Activated CD4-positive, alpha-beta T cell treated with anti-CD3 and anti-CD28 coated beads for 36 hours (primary cell): ENCODE data around the gene GMNN. TPM values are rescaled to one million over a fixed set of nuclear protein-coding genes. Genes with fewer than 3 reads are reported as not detected.
A peak's percentile ranks its signal among the peaks of the same experiment; 100 is the strongest.
"Not testable (repeated sequence)": the region's sequence is repeated elsewhere in the genome, so short reads cannot be mapped to it uniquely, and the experiment has no call there.

Source experiments
- ATAC-seq: fragments of 200-7000 bp; cut with Tn5 transposase; one replicate; pipeline ENCODE4 v1.10.0; 2021; ENCODE audit warnings: mild to moderate bottlenecking, moderate library complexity
- CTCF ChIA-PET: fragments of 350-600 bp; sonication (Branson Sonifier 250); formaldehyde crosslinking; loops from one replicate; lab custom pipeline; 2021; ENCODE audit warnings: antibody characterized with exemption; lab: Charles Lee
- POLR2A ChIA-PET: fragments of 350-600 bp; sonication (Branson Sonifier 250); formaldehyde crosslinking; loops from one replicate; lab custom pipeline; 2021; ENCODE audit warnings: antibody characterized with exemption, inconsistent platforms; lab: Charles Lee
- DNase-seq: peaks from one replicate; pipeline ENCODE4 v3.0.0-alpha.2; 2020
- H3K27ac Mint-ChIP-seq: one replicate; pipeline ENCODE4 v1.8.0; 2021; ENCODE audit warnings: mixed read lengths
- H3K27me3 Mint-ChIP-seq: one replicate; pipeline ENCODE4 v1.8.0; 2021; ENCODE audit warnings: mixed read lengths
- H3K36me3 Mint-ChIP-seq: one replicate; pipeline ENCODE4 v1.8.0; 2021; ENCODE audit warnings: low read depth, mixed read lengths
- H3K4me1 Mint-ChIP-seq: one replicate; pipeline ENCODE4 v1.8.0; 2021; ENCODE audit warnings: mixed read lengths
- H3K4me3 Mint-ChIP-seq: one replicate; pipeline ENCODE4 v1.8.0; 2021; ENCODE audit warnings: mild to moderate bottlenecking, moderate library complexity, mixed read lengths
- H3K9me3 Mint-ChIP-seq: one replicate; pipeline ENCODE4 v1.8.0; 2021; ENCODE audit warnings: low read depth, mixed read lengths
- intact Hi-C, 2 experiments: fragments of 100-400 bp; cut with DNase I in 1 of 2; cut with micrococcal nuclease in 1 of 2; formaldehyde crosslinking; loops; one replicate each; pipeline versions ENCODE4 v1.14.2 to v1.15.1; 2022 to 2024; cut with DNase I, micrococcal nuclease
- total RNA-seq, 2 experiments: library from RNA; stranded (reverse); gene quantifications; one replicate each; pipeline ENCODE4 v1.2.3, GENCODE V29; 2021

GMNN gene
- total RNA-seq, 2 experiments from 2014 or later, result 74.0 to 76.1 TPM

DNA sequence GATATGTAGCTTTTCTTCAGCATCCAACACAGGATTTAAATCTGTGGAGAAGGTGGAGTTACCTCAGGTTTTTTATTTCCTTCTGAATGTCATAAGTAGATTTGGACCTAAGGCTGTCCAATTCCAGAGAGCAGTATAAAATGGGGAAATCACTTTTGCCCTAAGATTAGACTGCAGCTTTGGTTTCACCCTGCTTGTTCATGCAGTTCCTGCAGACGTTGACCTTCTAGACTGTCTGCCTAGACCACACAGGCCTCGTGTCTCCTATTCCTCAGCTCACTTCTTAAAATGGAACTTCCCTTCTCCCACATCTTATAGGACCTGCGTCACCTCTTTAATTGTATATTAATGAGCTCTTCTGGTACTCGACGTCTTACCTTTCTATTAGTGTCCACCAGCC is 29.8 kb upstream of the GMNN start:
- Mint-ChIP-seq H3K36me3 (no peaks in the 10 kb centered on the region), H3K27me3 (peaks cover 3% of the 10 kb centered on the region), H3K4me1 (peaks cover 28% of the 10 kb centered on the region), H3K4me3 (no peak overlapping the region), H3K9me3 (no peaks in the 10 kb centered on the region), H3K27ac (peak overlapping the region; percentile 2)
- intact Hi-C loops, result no loop called here
- ATAC-seq (no peak), DNase-seq (no peak)
- POLR2A ChIA-PET, result no interaction called here
- CTCF ChIA-PET, result interaction anchor here (0.7 to 0.8 kb wide), 3 partner anchors 10 to 461 kb away, joined by 3 to 4 read pairs (median 3); no protein-coding TSS in a partner anchor

- Mint-ChIP-seq H3K27me3 (peaks cover 5% of the 10 kb centered on the region), H3K4me1 (peaks cover 7% of the 10 kb centered on the region), H3K9me3 (peaks cover 3% of the 10 kb centered on the region), H3K36me3 (no peaks in the 10 kb centered on the region), H3K4me3 (no peak overlapping the region), H3K27ac (no peak overlapping the region)
- no peak for ATAC-seq
- DNase-seq, result no peak
- intact Hi-C loops, result no loop called here
- ChIA-PET CTCF (interaction anchor here (0.6 to 0.9 kb wide), 2 partner anchors 11 to 22 kb away, joined by 3 read pairs; no protein-coding TSS in a partner anchor), POLR2A (no interaction called here)
Measured at GRCh38 chr6:24749297-24749696, 25.4 kb upstream of the GMNN start.

- H3K9me3 Mint-ChIP-seq, H3K4me1 Mint-ChIP-seq, CTCF ChIA-PET, H3K27ac Mint-ChIP-seq, H3K4me3 Mint-ChIP-seq, H3K27me3 Mint-ChIP-seq, POLR2A ChIA-PET, DNase-seq, ATAC-seq, intact Hi-C loops, H3K36me3 Mint-ChIP-seq: not testable (repeated sequence)
Measured at GRCh38 chr6:24750878-24751277, 23.9 kb upstream of the GMNN start.

- intact Hi-C loops, result no loop called here
- CTCF ChIA-PET, result interaction anchor here (1.2 to 1.8 kb wide), 2 partner anchors 9 to 13 kb away, joined by 4 to 7 read pairs; no protein-coding TSS in a partner anchor
- H3K4me1 Mint-ChIP-seq, result peaks cover 2% of the 10 kb centered on the region
- H3K27me3 Mint-ChIP-seq, result peaks cover 5% of the 10 kb centered on the region
- H3K9me3 Mint-ChIP-seq, result peaks cover 4% of the 10 kb centered on the region
- no peaks in the 10 kb centered on the region for H3K36me3 Mint-ChIP-seq
- DNase-seq (no peak), ATAC-seq (no peak)
- POLR2A ChIA-PET, result no interaction called here
- H3K27ac Mint-ChIP-seq, result no peak overlapping the region
- H3K4me3 Mint-ChIP-seq, result no peak overlapping the region
Measured at GRCh38 chr6:24752503-24752902, 22.2 kb upstream of the GMNN start.

DNA sequence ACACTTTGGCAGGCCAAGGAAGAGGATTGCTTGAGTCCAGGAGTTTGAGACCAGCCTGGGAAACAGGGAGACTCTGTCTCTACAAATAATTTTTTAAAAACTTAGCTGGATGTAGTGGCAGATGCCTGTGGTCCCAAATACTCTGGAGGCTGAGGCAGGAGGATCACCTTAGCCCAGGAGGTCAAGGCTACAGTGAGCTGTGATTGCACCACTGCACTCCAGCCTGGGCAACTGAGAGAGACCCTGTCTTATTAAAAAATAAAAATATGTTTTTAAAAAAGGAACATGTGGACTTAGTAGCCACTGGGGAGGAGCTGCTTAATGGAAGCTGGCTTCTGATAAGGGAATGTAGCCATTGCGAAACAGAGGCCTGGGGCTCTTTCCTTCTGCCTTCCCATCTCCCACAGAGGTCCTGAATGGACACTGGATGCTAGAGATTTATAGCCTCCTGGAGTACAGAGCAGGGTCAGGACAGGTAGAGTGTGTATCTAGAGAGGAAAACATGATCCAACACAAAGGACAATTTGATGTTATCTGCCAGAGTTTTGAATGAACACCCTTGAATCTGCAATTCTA is 21.7 kb upstream of the GMNN start:
- Mint-ChIP-seq H3K36me3 (no peaks in the 10 kb centered on the region), H3K27ac (no peak overlapping the region), H3K27me3 (peaks cover 5% of the 10 kb centered on the region), H3K4me1 (peaks cover 2% of the 10 kb centered on the region), H3K4me3 (no peak overlapping the region), H3K9me3 (peaks cover 4% of the 10 kb centered on the region)
- intact Hi-C loops, result no loop called here
- no peak for ATAC-seq
- POLR2A ChIA-PET, result no interaction called here
- no peak for DNase-seq
- CTCF ChIA-PET, result interaction anchor here (1.2 to 1.8 kb wide), 2 partner anchors 10 to 13 kb away, joined by 4 to 7 read pairs; no protein-coding TSS in a partner anchor

DNA sequence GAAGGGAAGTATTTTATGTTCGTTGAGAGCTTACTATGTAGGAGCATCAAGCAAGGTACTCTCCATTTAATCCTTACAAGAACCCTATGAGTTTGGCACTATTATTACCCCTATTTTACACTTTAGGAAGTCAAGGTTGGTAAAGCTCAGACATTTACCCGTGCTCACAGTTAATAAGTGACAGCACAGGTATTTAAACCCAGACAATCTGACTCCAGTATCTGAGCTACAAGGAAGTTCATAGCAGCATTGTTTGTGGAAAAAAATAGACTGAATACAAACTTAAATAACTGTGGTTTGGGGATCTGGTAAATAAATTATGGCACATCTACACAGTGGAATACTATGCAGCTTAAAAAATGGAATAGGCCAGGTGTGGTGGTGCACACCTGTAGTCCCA is 21.2 kb upstream of the GMNN start:
- no peak overlapping the region for H3K4me3 Mint-ChIP-seq
- POLR2A ChIA-PET, result no interaction called here
- no peaks in the 10 kb centered on the region for H3K36me3 Mint-ChIP-seq
- H3K27ac Mint-ChIP-seq, result no peak overlapping the region
- DNase-seq, result no peak
- intact Hi-C loops, result no loop called here
- peaks cover 2% of the 10 kb centered on the region for H3K4me1 Mint-ChIP-seq
- no peak for ATAC-seq
- H3K9me3 Mint-ChIP-seq, result peaks cover 4% of the 10 kb centered on the region
- H3K27me3 Mint-ChIP-seq, result peaks cover 5% of the 10 kb centered on the region
- CTCF ChIA-PET, result interaction anchor here (1.2 to 1.8 kb wide), 2 partner anchors 10 to 12 kb away, joined by 4 to 7 read pairs; no protein-coding TSS in a partner anchor

DNA sequence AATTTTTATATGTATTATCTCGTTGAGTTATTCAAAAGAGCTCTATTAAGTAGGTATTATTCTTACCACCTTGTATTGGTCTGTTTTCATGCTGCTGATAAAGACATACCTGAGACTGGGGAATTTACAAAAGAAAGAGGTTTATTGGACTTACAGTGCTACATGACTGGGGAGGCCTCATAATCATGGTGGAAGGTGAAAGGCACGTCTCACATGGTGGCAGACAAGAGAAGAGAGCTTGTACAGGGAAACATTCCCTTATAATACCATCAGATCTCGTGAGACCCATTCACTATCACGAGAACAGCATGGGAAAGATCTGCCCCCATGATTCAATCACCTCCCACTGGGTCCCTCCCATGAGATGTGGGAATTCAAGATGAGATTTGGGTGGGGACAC is 20.4 kb upstream of the GMNN start:
- H3K27me3 Mint-ChIP-seq, ATAC-seq, DNase-seq, intact Hi-C loops, H3K27ac Mint-ChIP-seq, H3K36me3 Mint-ChIP-seq, H3K9me3 Mint-ChIP-seq, POLR2A ChIA-PET, H3K4me1 Mint-ChIP-seq, H3K4me3 Mint-ChIP-seq: not testable (repeated sequence)
- CTCF ChIA-PET, result interaction anchor here (1.2 to 1.5 kb wide), 2 partner anchors 11 to 173 kb away, joined by 3 to 4 read pairs; no protein-coding TSS in a partner anchor

GRCh38 chr6:24755279-24755678 is 19.5 kb upstream of the GMNN start:
- H3K27ac Mint-ChIP-seq, result no peak overlapping the region
- H3K9me3 Mint-ChIP-seq, result peaks cover 4% of the 10 kb centered on the region
- H3K27me3 Mint-ChIP-seq, result peaks cover 2% of the 10 kb centered on the region
- peaks cover 2% of the 10 kb centered on the region for H3K4me1 Mint-ChIP-seq
- no peak overlapping the region for H3K4me3 Mint-ChIP-seq
- ChIA-PET POLR2A (no interaction called here), CTCF (interaction anchor here (0.7 to 1.5 kb wide), 5 partner anchors 9 to 176 kb away, joined by 3 to 6 read pairs (median 3); no protein-coding TSS in a partner anchor)
- H3K36me3 Mint-ChIP-seq, result no peaks in the 10 kb centered on the region
- no peak for DNase-seq
- ATAC-seq, result no peak
- intact Hi-C loops, result no loop called here

DNA sequence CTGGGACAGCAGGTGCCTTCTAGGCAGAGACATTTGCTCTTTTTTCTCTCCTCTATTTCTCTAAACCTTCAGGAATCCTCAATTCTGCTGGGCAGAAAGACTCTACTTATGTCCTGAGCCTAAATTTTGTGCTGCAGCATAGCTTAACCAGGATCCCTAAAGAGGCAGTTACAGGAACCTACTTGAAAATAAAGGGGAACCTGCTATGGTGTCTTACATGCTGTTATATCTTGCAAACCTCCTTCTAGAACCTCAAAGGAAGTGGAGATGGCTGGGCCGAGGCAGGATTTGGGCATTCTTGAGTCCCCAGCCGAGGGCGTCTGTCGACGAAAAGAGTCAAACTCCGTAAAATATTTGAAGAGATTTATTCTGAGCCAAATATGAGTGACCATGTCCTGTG is 17.1 kb upstream of the GMNN start:
- H3K36me3 Mint-ChIP-seq, result no peaks in the 10 kb centered on the region
- H3K27ac Mint-ChIP-seq, result no peak overlapping the region
- no peak overlapping the region for H3K4me3 Mint-ChIP-seq
- ChIA-PET POLR2A (no interaction called here), CTCF (interaction anchor here (0.7 to 2.0 kb wide), 3 partner anchors 174 to 314 kb away, joined by 3 to 5 read pairs (median 4); no protein-coding TSS in a partner anchor)
- intact Hi-C loops, result no loop called here
- peaks cover 4% of the 10 kb centered on the region for H3K9me3 Mint-ChIP-seq
- DNase-seq, result no peak
- no peaks in the 10 kb centered on the region for H3K4me1 Mint-ChIP-seq
- peaks cover under 1% of the 10 kb centered on the region for H3K27me3 Mint-ChIP-seq
- no peak for ATAC-seq

GRCh38 chr6:24759718-24760117 is 15.0 kb upstream of the GMNN start:
- CTCF ChIA-PET, result interaction anchor here (1.2 to 1.5 kb wide), 5 partner anchors 10 to 187 kb away, joined by 3 to 5 read pairs (median 4); no protein-coding TSS in a partner anchor
- Mint-ChIP-seq H3K27ac (no peak overlapping the region), H3K36me3 (no peaks in the 10 kb centered on the region), H3K27me3 (no peaks in the 10 kb centered on the region), H3K4me1 (no peaks in the 10 kb centered on the region), H3K9me3 (no peaks in the 10 kb centered on the region), H3K4me3 (no peak overlapping the region)
- DNase-seq (no peak), ATAC-seq (no peak)
- POLR2A ChIA-PET, result interaction anchor here (0.6 kb wide), 1 partner anchor 274 kb away, joined by 3 read pairs; no protein-coding TSS in a partner anchor
- intact Hi-C loops, result loop anchor here in 1 of 2 experiments (10.0 kb wide), 2 partner anchors 235 to 475 kb away; no protein-coding TSS in a partner anchor

DNA sequence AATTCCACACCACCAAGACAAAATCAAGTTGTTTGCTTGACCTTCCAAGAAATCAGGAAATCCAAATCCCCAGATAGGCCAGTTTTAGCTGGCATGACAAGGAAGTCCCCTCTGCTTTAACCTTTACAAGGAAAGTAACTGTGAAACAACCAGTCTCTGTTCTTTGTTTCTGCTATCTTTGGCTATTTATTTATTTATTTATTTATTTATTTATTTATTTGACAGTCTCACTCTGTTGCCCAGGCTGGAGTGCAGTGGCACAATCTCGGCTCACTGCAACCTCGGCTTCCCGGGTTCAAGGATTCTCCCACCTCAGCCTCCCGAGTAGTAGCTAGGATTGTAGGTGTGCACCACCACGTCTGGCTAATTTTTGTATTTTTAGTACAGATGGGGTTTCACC is 14.5 kb upstream of the GMNN start:
- Mint-ChIP-seq H3K27me3 (no peaks in the 10 kb centered on the region), H3K9me3 (no peaks in the 10 kb centered on the region), H3K36me3 (no peaks in the 10 kb centered on the region), H3K27ac (no peak overlapping the region), H3K4me3 (no peak overlapping the region), H3K4me1 (no peaks in the 10 kb centered on the region)
- CTCF ChIA-PET, result interaction anchor here (1.2 to 1.7 kb wide), 4 partner anchors 10 to 188 kb away, joined by 3 to 5 read pairs (median 4); no protein-coding TSS in a partner anchor
- intact Hi-C loops, result loop anchor here in 1 of 2 experiments (10.0 kb wide), 2 partner anchors 235 to 475 kb away; no protein-coding TSS in a partner anchor
- DNase-seq, result no peak
- POLR2A ChIA-PET, result no interaction called here
- ATAC-seq, result no peak
